Measurements from ENCODE around the gene TUBB.

DNA sequence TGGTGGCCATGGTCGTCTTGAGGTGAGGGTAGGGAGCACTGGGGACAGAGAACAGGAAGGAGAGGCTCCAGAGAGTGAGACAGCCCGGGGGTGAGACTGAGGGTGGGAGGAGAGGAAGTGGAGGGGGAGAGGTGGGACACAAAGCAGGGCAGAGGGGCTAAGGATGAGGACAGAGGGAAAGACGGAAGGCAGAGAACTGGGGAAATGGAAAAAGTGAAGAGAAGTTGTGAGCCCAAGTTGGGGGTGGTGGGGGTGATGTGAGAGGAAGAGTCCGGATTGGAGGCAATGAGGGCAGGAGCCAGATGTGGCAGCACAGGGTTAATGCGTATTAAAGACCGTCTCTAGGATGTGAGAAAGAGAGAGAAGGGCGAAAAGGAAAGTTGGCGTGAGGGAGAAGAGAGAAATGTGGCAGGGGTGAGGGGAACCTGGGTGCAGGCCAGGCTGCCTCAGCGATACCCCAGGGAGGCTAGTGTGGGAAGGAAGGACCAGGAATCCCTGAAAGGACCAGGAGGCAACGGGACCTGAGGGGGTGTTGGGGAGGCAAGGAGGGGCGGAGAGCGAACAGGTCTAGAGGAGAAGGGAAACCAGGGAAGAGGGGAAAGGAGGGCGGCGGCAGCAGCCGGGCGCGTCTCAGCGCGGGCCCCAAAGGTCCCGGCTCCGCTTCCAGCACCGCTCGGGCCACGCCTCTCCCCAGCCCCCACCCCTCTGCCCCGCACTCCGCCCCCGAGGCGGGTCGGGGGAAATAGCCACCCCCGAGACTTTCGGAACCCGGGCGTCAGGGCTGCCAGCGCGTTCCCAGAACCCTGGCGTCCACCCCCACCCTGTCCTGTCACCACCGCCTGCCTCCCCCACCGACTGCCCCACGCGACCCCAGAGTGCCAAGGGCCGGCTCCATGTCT lies 33.9 kb upstream of the TUBB start, which contains the start of gene PPP1R18:
- TF ChIP-seq, protein P1, sequence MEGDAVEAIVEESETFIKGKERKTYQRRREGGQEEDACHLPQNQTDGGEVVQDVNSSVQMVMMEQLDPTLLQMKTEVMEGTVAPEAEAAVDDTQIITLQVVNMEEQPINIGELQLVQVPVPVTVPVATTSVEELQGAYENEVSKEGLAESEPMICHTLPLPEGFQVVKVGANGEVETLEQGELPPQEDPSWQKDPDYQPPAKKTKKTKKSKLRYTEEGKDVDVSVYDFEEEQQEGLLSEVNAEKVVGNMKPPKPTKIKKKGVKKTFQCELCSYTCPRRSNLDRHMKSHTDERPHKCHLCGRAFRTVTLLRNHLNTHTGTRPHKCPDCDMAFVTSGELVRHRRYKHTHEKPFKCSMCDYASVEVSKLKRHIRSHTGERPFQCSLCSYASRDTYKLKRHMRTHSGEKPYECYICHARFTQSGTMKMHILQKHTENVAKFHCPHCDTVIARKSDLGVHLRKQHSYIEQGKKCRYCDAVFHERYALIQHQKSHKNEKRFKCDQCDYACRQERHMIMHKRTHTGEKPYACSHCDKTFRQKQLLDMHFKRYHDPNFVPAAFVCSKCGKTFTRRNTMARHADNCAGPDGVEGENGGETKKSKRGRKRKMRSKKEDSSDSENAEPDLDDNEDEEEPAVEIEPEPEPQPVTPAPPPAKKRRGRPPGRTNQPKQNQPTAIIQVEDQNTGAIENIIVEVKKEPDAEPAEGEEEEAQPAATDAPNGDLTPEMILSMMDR (IDR thresholded peaks at IDR 0.05; ENCODE audit: low read length), result no peak
- TF ChIP-seq EZH2 (IDR thresholded peaks at IDR 0.05; ENCODE audit: borderline replicate concordance, low read length), result no peak

All from OCI-LY1 (cell line).